Measurements from ENCODE around the gene ZNF169.
A peak's percentile ranks its signal among the peaks of the same experiment; 100 is the strongest.
"Not testable (repeated sequence)": the region's sequence is repeated elsewhere in the genome, so short reads cannot be mapped to it uniquely, and the experiment has no call there.

ZNF169 gene

GRCh38 chr9:94259077-94259862 is at the start of gene ZNF169:
ZNF169 (plus strand) TSS chr9:94259298; CDS start chr9:94278813, 19,515 bp downstream.
- peak; percentile 85 for DNase-seq (ENCODE audit: low spot score)

- DNase-seq (ENCODE audit: low spot score): no peak
These were observed 48.2 kb upstream of the ZNF169 start for GRCh38 chr9:94210616-94211603.

- DNase-seq (ENCODE audit: low spot score): no peak
These were observed 47.0 kb upstream of the ZNF169 start for GRCh38 chr9:94212091-94212490.

GRCh38 chr9:94212531-94212930 is 46.6 kb upstream of the ZNF169 start:
- no peak for DNase-seq (ENCODE audit: low spot score)

- peak; percentile 79 for DNase-seq (ENCODE audit: low spot score)
These were observed 45.5 kb upstream of the ZNF169 start for GRCh38 chr9:94213511-94214124.

- no peak for DNase-seq (ENCODE audit: low spot score)
These were observed 36.2 kb upstream of the ZNF169 start for GRCh38 chr9:94222870-94223269.

- DNase-seq (ENCODE audit: low spot score): not testable (repeated sequence)
These were observed 33.7 kb upstream of the ZNF169 start for GRCh38 chr9:94225413-94225812.

- no peak for DNase-seq (ENCODE audit: low spot score)
These were observed 30.5 kb upstream of the ZNF169 start for GRCh38 chr9:94228616-94229015.

GRCh38 chr9:94232428-94232827 is 26.7 kb upstream of the ZNF169 start:
- no peak for DNase-seq (ENCODE audit: low spot score)

- DNase-seq (ENCODE audit: low spot score): not testable (repeated sequence)
These were observed 18.0 kb upstream of the ZNF169 start for GRCh38 chr9:94241098-94241497.

GRCh38 chr9:94245651-94246050 is 13.4 kb upstream of the ZNF169 start:
- no peak for DNase-seq (ENCODE audit: low spot score)

- no peak for DNase-seq (ENCODE audit: low spot score)
These were observed 8.6 kb upstream of the ZNF169 start for GRCh38 chr9:94250456-94250855.

- no peak for DNase-seq (ENCODE audit: low spot score)
These were observed 3.1 kb upstream of the ZNF169 start for GRCh38 chr9:94256007-94256406.

- not testable (repeated sequence) for DNase-seq (ENCODE audit: low spot score)
These were observed 6.7 kb downstream of the ZNF169 start for GRCh38 chr9:94265626-94266402.

GRCh38 chr9:94269264-94269663 is 10.2 kb downstream of the ZNF169 start:
- DNase-seq (ENCODE audit: low spot score): no peak

- no peak for DNase-seq (ENCODE audit: low spot score)
These were observed 10.9 kb downstream of the ZNF169 start for GRCh38 chr9:94270009-94270408.

GRCh38 chr9:94277029-94277428 is 17.9 kb downstream of the ZNF169 start:
- not testable (repeated sequence) for DNase-seq (ENCODE audit: low spot score)

- DNase-seq (ENCODE audit: low spot score): no peak
These were observed 18.9 kb downstream of the ZNF169 start for GRCh38 chr9:94277885-94278536.

- no peak for DNase-seq (ENCODE audit: low spot score)
These were observed 21.4 kb downstream of the ZNF169 start for GRCh38 chr9:94280409-94280989.

- DNase-seq (ENCODE audit: low spot score): no peak
These were observed 22.0 kb downstream of the ZNF169 start for GRCh38 chr9:94281101-94281500.

- no peak for DNase-seq (ENCODE audit: low spot score)
These were observed 27.0 kb downstream of the ZNF169 start for GRCh38 chr9:94286116-94286515.

Data from globus pallidus (tissue), 1 donor.